Nephron progenitor cell (in vitro differentiated cells): ENCODE data around the gene HERC6.
"Not testable (repeated sequence)": the region's sequence is repeated elsewhere in the genome, so short reads cannot be mapped to it uniquely, and the experiment has no call there.

Experiments used
- DNase-seq: peaks from one replicate; pipeline ENCODE4 v3.0.0; 2021
- H3K27ac Mint-ChIP-seq: 2 replicates; pipeline ENCODE4 v1.8.0; 2021; ENCODE audit warnings: mild to moderate bottlenecking, moderate library complexity, mixed read lengths
- H3K27me3 Mint-ChIP-seq: 2 replicates; pipeline ENCODE4 v1.8.0; 2021; ENCODE audit warnings: mild to moderate bottlenecking, low read depth, mixed read lengths; ENCODE audit not compliant: poor library complexity
- H3K36me3 Mint-ChIP-seq: 2 replicates; pipeline ENCODE4 v1.8.0; 2021; ENCODE audit warnings: low read depth, mixed read lengths
- H3K4me1 Mint-ChIP-seq: 2 replicates; pipeline ENCODE4 v1.8.0; 2021; ENCODE audit warnings: mixed read lengths
- H3K4me3 Mint-ChIP-seq: 2 replicates; pipeline ENCODE4 v1.8.0; 2021; ENCODE audit warnings: mild to moderate bottlenecking, moderate library complexity, mixed read lengths
- H3K9me3 Mint-ChIP-seq: 2 replicates; pipeline ENCODE4 v1.8.0; 2021; ENCODE audit warnings: mild to moderate bottlenecking, moderate library complexity, mixed read lengths
- CTCF ChIP-seq: fragments of 200-600 bp; sonication (generic); IDR thresholded peaks from 2 replicates; pipeline ENCODE4 v1.5.0; 2021; ENCODE audit warnings: antibody characterized with exemption

Gene HERC6

GRCh38 chr4:88378691-88379559 is at the start of gene HERC6:
TSS of gene HERC6 (plus strand) at chr4:88378852. CDS start at chr4:88378922, 70 bp downstream.
- no peaks in the 10 kb centered on the region for H3K4me1 Mint-ChIP-seq
- peak within 1 kb of the TSS; percentile 84 for H3K4me3 Mint-ChIP-seq
- H3K27me3 Mint-ChIP-seq: peaks cover 26% of the 10 kb centered on the region
- H3K36me3 Mint-ChIP-seq: no peaks in the 10 kb centered on the region
- DNase-seq: peak; percentile 67
- H3K27ac Mint-ChIP-seq: no peak within 1 kb of the TSS
- no peaks in the 10 kb centered on the region for H3K9me3 Mint-ChIP-seq
- peak; percentile 58 for TF ChIP-seq CTCF

GRCh38 chr4:88333741-88334405 is 44.8 kb upstream of the HERC6 start:
- no peak for DNase-seq
- H3K4me1 Mint-ChIP-seq: peaks cover 22% of the 10 kb centered on the region
- H3K9me3 Mint-ChIP-seq: no peaks in the 10 kb centered on the region
- H3K36me3 Mint-ChIP-seq: no peaks in the 10 kb centered on the region
- no peak overlapping the region for H3K27ac Mint-ChIP-seq
- no peak for TF ChIP-seq CTCF
- H3K4me3 Mint-ChIP-seq: no peak overlapping the region
- peaks cover 8% of the 10 kb centered on the region for H3K27me3 Mint-ChIP-seq

- Mint-ChIP-seq H3K36me3 (no peaks in the 10 kb centered on the region), H3K27ac (peak overlapping the region; percentile 90), H3K9me3 (no peaks in the 10 kb centered on the region), H3K4me1 (peaks cover 22% of the 10 kb centered on the region), H3K4me3 (no peak overlapping the region), H3K27me3 (peaks cover 8% of the 10 kb centered on the region)
- DNase-seq: peak; percentile 5
- no peak for TF ChIP-seq CTCF
These were observed 43.5 kb upstream of the HERC6 start for GRCh38 chr4:88335092-88335665.

GRCh38 chr4:88341227-88342192 is 37.1 kb upstream of the HERC6 start:
- DNase-seq: no peak

GRCh38 chr4:88346902-88347301 is 31.8 kb upstream of the HERC6 start:
- not testable (repeated sequence) for H3K27ac Mint-ChIP-seq, H3K27me3 Mint-ChIP-seq, H3K4me3 Mint-ChIP-seq, H3K36me3 Mint-ChIP-seq, DNase-seq
- H3K9me3 Mint-ChIP-seq: peaks cover 17% of the 10 kb centered on the region
- peaks cover 12% of the 10 kb centered on the region for H3K4me1 Mint-ChIP-seq

More at GRCh38 chr4:88341227-88342192, 37.1 kb upstream of the HERC6 start:
- Mint-ChIP-seq H3K27ac (peak overlapping the region; percentile 80), H3K36me3 (no peaks in the 10 kb centered on the region), H3K27me3 (no peaks in the 10 kb centered on the region), H3K9me3 (no peaks in the 10 kb centered on the region), H3K4me3 (peak overlapping the region; percentile 19), H3K4me1 (peaks cover 26% of the 10 kb centered on the region)
- TF ChIP-seq CTCF: no peak

GRCh38 chr4:88348761-88349160 is 29.9 kb upstream of the HERC6 start:
- H3K27ac Mint-ChIP-seq, H3K27me3 Mint-ChIP-seq, H3K36me3 Mint-ChIP-seq, H3K4me3 Mint-ChIP-seq, H3K4me1 Mint-ChIP-seq, DNase-seq: not testable (repeated sequence)
- peaks cover 33% of the 10 kb centered on the region for H3K9me3 Mint-ChIP-seq
